GM10248 (cell line): ENCODE results near the gene CHRM2.

Experiments used
- CTCF ChIA-PET: fragments of 300-600 bp; sonication (Branson Sonifier 250); formaldehyde crosslinking; extraction: SDS; loops from one replicate; lab custom pipeline; 2021; ENCODE audit warnings: antibody characterized with exemption; lab: Yijun Ruan, JAX
- POLR2A ChIA-PET: fragments of 350-650 bp; sonication (Branson Sonifier 250); formaldehyde crosslinking; extraction: SDS; loops from one replicate; lab custom pipeline; 2020; ENCODE audit warnings: antibody characterized with exemption; lab: Yijun Ruan, JAX
- DNase-seq: peaks from one replicate; pipeline ENCODE4 v3.0.0; 2012; ENCODE audit errors: extremely low spot score
- CTCF ChIP-seq: IDR thresholded peaks from 2 replicates; pipeline ENCODE4 v1.5.1; 2012; ENCODE audit warnings: mild to moderate bottlenecking, low read depth; ENCODE audit errors: extremely low read depth, missing control alignments, control extremely low read depth

CHRM2 gene

GRCh38 chr7:137069249-137069963 is 201.0 kb downstream of the CHRM2 start:
- TF ChIP-seq CTCF = no peak
- DNase-seq = no peak
- ChIA-PET CTCF (interaction anchor here (1.4 to 1.5 kb wide), 2 partner anchors 16 to 23 kb away, joined by 3 to 5 read pairs; no protein-coding TSS in a partner anchor), POLR2A (no interaction called here)
